CD4-positive, CD25-positive, alpha-beta regulatory T cell (primary cell): ENCODE results near the gene ATG16L2. TPM values are rescaled to one million over a fixed set of nuclear protein-coding genes. Genes with fewer than 3 reads are reported as not detected.

ENCODE experiments used
- ATAC-seq, 2 donors: fragments of 150-1000 bp; cut with Tn5 transposase; one replicate each; pipeline ENCODE4 v1.10.0; 2021; ENCODE audit warnings: low read depth in 2 of 2, moderate number of reproducible peaks in 2 of 2, moderate library complexity in 1 of 2
- DNase-seq, 3 donors: peaks; one replicate each; pipeline versions ENCODE4 v3.0.0 to v3.0.0-alpha.2; 2012 to 2022; ENCODE audit warnings: mixed read lengths in 1 of 3
- H3K27ac ChIP-seq: one replicate; pipeline ENCODE4 v1.7.0; 2013; ENCODE audit warnings: mild to moderate bottlenecking, low read length; ENCODE audit not compliant: insufficient read depth, poor library complexity, severe bottlenecking
- H3K27me3 ChIP-seq: one replicate; pipeline ENCODE4 v1.7.0; 2013; ENCODE audit warnings: low read length; ENCODE audit not compliant: control insufficient read depth, insufficient read depth
- H3K36me3 ChIP-seq: one replicate; pipeline ENCODE4 v1.7.0; 2013; ENCODE audit warnings: mild to moderate bottlenecking, low read length, moderate library complexity; ENCODE audit not compliant: control insufficient read depth, insufficient read depth
- H3K4me1 ChIP-seq: 2 replicates; pipeline ENCODE4 v1.7.0; 2013; ENCODE audit warnings: mild to moderate bottlenecking, low read length; ENCODE audit not compliant: insufficient read depth, control insufficient read depth, poor library complexity, severe bottlenecking
- H3K4me3 ChIP-seq: one replicate; pipeline ENCODE4 v1.7.0; 2013; ENCODE audit warnings: low read depth, mild to moderate bottlenecking, low read length, moderate library complexity
- H3K9me3 ChIP-seq, 2 experiments: 1 replicate in 1 of 2; 2 replicates in 1 of 2; pipeline ENCODE4 v1.7.0; 2013; ENCODE audit warnings: low read length in 2 of 2, mild to moderate bottlenecking in 1 of 2, moderate library complexity in 1 of 2; ENCODE audit not compliant: control insufficient read depth in 2 of 2
- H3K27ac Mint-ChIP-seq, 3 donors: one replicate each; pipeline ENCODE4 v1.8.0; 2020 to 2022; ENCODE audit warnings: mild to moderate bottlenecking in 3 of 3, mixed read lengths in 3 of 3, moderate library complexity in 2 of 3
- H3K27me3 Mint-ChIP-seq: one replicate; pipeline ENCODE4 v1.8.0; 2022; ENCODE audit warnings: mild to moderate bottlenecking, mixed read lengths
- H3K36me3 Mint-ChIP-seq: one replicate; pipeline ENCODE4 v1.8.0; 2020; ENCODE audit warnings: mixed read lengths
- H3K4me1 Mint-ChIP-seq, 4 donors: one replicate each; pipeline ENCODE4 v1.8.0; 2020 to 2022; ENCODE audit warnings: mixed read lengths in 4 of 4, mild to moderate bottlenecking in 1 of 4
- H3K4me3 Mint-ChIP-seq, 4 donors: one replicate each; pipeline ENCODE4 v1.8.0; 2020 to 2022; ENCODE audit warnings: mild to moderate bottlenecking in 4 of 4, mixed read lengths in 4 of 4, moderate library complexity in 3 of 4
- H3K9me3 Mint-ChIP-seq, 7 donors: one replicate each; pipeline ENCODE4 v1.8.0; 2020 to 2022; ENCODE audit warnings: mixed read lengths in 7 of 7, mild to moderate bottlenecking in 3 of 7, moderate library complexity in 2 of 7
- polyA plus RNA-seq, 4 donors: library from polyadenylated mRNA; unstranded; fragments of 300-500 nt; fragmentation: Illumina TruSeq; gene quantifications; one replicate each; pipeline ENCODE4 v1.2.3, GENCODE V29; 2021
- total RNA-seq: library from RNA; stranded (reverse); gene quantifications from one replicate; pipeline ENCODE4 v1.2.3, GENCODE V29; 2022

Gene ATG16L2
- total and polyA plus RNA-seq, 5 donors from 2014 or later: 6.7 to 89.9 (median 11.1) TPM

DNA sequence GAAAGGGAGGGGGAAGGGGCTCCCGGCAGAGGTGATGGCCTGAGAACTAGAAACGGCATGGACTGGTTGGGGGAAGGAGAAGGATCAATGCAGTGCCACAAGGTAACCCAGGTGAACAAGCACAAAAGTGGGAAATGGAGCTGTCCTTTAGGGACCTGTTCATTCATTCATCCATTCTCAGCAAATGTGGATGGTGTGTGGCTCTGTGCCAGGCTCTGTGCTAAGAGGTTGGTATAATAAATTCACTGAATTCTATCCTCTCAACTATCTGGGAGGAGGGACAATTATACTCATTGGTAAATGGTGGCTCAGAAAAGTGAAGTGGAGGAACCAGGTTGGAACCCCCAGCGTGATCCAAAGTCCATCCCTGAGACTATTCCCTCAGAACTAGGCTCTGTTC is 43.4 kb upstream of the ATG16L2 start:
- peaks cover 0 to 1% (median 0%) of the 10 kb centered on the region in 7 donors for H3K9me3 Mint-ChIP-seq
- H3K36me3 ChIP-seq: no peaks in the 10 kb centered on the region
- H3K4me1 Mint-ChIP-seq: peaks cover 0 to 18% (median 4%) of the 10 kb centered on the region in 4 donors
- peaks cover 13% of the 10 kb centered on the region for H3K36me3 Mint-ChIP-seq
- peak overlapping the region in 1 of 3 donors; percentile 58 for H3K27ac Mint-ChIP-seq
- H3K27me3 Mint-ChIP-seq: no peaks in the 10 kb centered on the region
- DNase-seq (no peak), ATAC-seq (no peak)
- no peaks in the 10 kb centered on the region for H3K4me1 ChIP-seq
- no peak overlapping the region for H3K4me3 Mint-ChIP-seq
- no peaks in the 10 kb centered on the region for H3K27me3 ChIP-seq
- no peak overlapping the region for H3K27ac ChIP-seq
- H3K9me3 ChIP-seq: no peaks in the 10 kb centered on the region
- no peak overlapping the region for H3K4me3 ChIP-seq

DNA sequence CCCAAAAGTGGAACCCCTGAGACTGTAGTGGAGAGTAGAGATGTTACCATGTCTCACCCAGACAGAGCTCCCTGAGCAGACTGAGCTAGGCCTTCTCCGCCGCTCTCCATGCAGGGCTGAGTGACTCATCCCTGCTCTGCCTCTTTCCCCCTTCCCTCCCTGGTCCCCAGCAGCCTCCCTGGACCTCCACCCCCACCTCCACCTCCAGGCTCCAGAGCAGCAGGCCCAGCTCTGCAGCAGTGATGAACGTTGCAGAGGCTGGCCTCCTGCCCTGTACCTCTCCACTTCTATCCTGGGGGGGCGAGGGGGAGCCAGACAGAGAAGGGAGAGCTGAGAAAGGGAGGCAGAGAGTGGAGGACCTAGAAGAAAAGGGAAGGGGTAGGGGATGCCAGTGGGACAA is 42.7 kb upstream of the ATG16L2 start:
- peaks cover 0 to 25% (median 4%) of the 10 kb centered on the region in 4 donors for H3K4me1 Mint-ChIP-seq
- peaks cover 0 to 1% (median 0%) of the 10 kb centered on the region in 7 donors for H3K9me3 Mint-ChIP-seq
- H3K27me3 Mint-ChIP-seq: no peaks in the 10 kb centered on the region
- H3K27ac Mint-ChIP-seq: peak overlapping the region in 2 of 3 donors; percentile 20 to 58
- peaks cover 13% of the 10 kb centered on the region for H3K36me3 Mint-ChIP-seq
- Histone ChIP-seq H3K4me1 (no peaks in the 10 kb centered on the region), H3K9me3 (no peaks in the 10 kb centered on the region), H3K4me3 (no peak overlapping the region), H3K27ac (no peak overlapping the region), H3K27me3 (no peaks in the 10 kb centered on the region), H3K36me3 (no peaks in the 10 kb centered on the region)
- DNase-seq (no peak), ATAC-seq (no peak)
- H3K4me3 Mint-ChIP-seq: no peak overlapping the region

DNA sequence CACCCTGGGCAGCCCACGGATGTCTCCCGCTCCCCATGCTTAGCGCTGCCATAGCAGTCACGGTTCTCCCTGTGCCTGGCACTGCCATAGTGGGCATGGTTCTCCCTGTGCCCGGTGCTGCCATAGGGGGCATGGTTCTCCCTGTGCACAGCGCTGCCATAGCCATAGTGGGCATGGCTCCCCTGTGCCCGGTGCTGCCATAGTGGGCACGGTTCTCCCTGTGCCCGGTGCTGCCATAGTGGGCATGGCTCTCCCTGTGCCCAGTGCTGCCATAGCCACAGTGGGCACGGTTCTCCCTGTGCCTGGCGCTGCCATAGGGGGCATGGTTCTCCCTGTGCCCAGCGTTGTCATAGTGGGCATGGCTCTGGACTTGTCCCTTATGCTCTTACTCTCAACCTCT is 42.2 kb upstream of the ATG16L2 start:
- ATAC-seq: no peak
- no peak overlapping the region for H3K27ac ChIP-seq
- no peaks in the 10 kb centered on the region for H3K9me3 ChIP-seq
- H3K4me3 Mint-ChIP-seq: no peak overlapping the region
- H3K9me3 Mint-ChIP-seq: peaks cover 0 to 1% (median 0%) of the 10 kb centered on the region in 7 donors
- peaks cover 13% of the 10 kb centered on the region for H3K36me3 Mint-ChIP-seq
- peaks cover 0 to 24% (median 4%) of the 10 kb centered on the region in 4 donors for H3K4me1 Mint-ChIP-seq
- peak overlapping the region in 1 of 3 donors; percentile 80 for H3K27ac Mint-ChIP-seq
- H3K27me3 ChIP-seq: no peaks in the 10 kb centered on the region
- no peaks in the 10 kb centered on the region for H3K36me3 ChIP-seq
- no peak overlapping the region for H3K4me3 ChIP-seq
- H3K27me3 Mint-ChIP-seq: no peaks in the 10 kb centered on the region
- no peak for DNase-seq
- no peaks in the 10 kb centered on the region for H3K4me1 ChIP-seq

DNA sequence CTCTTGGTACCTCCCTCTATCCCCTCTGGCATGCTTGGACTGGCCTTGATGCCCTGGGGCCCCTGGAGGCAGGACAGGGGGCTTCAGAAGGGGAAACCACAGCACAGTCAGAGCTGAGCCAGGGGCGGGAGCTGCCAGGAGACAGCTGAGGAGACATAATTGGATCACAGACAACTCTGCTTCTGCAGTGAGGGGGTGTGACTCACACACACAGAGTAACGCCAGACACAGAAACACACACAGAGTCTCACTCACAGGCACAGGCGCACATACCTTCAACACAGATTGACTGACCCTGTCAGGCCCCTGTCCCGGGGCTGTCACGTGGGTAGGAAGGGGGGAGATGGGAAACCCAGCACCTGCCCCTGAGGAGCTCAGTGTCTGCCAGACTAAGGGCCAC is 40.9 kb upstream of the ATG16L2 start:
- H3K36me3 Mint-ChIP-seq: peaks cover 13% of the 10 kb centered on the region
- Histone ChIP-seq H3K27ac (no peak overlapping the region), H3K4me3 (no peak overlapping the region), H3K9me3 (no peaks in the 10 kb centered on the region), H3K4me1 (no peaks in the 10 kb centered on the region), H3K27me3 (no peaks in the 10 kb centered on the region), H3K36me3 (no peaks in the 10 kb centered on the region)
- no peaks in the 10 kb centered on the region for H3K27me3 Mint-ChIP-seq
- no peak overlapping the region for H3K27ac Mint-ChIP-seq
- peaks cover 0 to 29% (median 4%) of the 10 kb centered on the region in 4 donors for H3K4me1 Mint-ChIP-seq
- H3K9me3 Mint-ChIP-seq: no peaks in the 10 kb centered on the region
- ATAC-seq (no peak), DNase-seq (no peak)
- H3K4me3 Mint-ChIP-seq: no peak overlapping the region

DNA sequence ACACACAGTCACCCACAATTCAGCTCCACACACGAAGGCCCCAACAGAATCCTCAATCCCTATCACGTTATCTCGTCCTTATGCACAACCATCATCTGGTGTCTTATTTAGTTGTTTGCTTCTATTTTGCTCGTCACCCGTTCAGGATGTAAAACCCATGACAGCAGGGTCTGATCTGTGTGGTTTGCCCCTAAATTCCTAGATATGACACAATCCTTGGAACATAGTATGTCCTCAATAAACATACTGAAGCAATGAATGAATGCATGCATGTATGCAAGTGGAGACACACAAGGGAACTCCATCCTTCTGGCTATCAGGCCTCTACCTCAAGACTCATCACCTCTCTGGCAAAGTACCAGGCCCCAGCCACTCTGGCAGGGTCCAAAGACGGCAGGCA is 40.5 kb upstream of the ATG16L2 start:
- Mint-ChIP-seq H3K36me3 (peaks cover 10% of the 10 kb centered on the region), H3K27ac (peak overlapping the region in 1 of 3 donors; percentile 24), H3K27me3 (no peaks in the 10 kb centered on the region), H3K4me1 (peaks cover 0 to 34% (median 4%) of the 10 kb centered on the region in 4 donors), H3K9me3 (no peaks in the 10 kb centered on the region), H3K4me3 (no peak overlapping the region)
- Histone ChIP-seq H3K27me3 (no peaks in the 10 kb centered on the region), H3K4me1 (no peaks in the 10 kb centered on the region), H3K36me3 (no peaks in the 10 kb centered on the region), H3K4me3 (no peak overlapping the region), H3K27ac (no peak overlapping the region), H3K9me3 (no peaks in the 10 kb centered on the region)
- DNase-seq: no peak
- ATAC-seq: no peak

DNA sequence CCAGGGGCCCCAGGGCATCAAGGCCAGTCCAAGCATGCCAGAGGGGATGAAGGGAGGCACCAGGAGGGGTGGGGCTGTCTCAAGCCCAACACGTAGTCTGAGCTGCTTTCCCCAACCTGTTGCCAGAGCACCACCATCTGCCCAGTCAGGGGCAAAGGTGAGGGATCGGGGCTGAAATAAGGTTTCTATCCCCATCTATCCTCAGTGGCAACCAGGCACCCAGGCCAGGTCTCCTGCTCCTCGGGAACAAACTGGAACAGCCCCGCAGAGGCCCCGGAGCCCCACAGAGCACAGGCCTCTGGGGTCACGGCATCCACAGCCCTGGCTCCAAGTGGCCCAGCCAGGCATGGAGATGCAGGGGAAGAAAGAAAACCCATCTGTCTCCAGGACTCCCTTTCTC is 39.7 kb upstream of the ATG16L2 start:
- no peaks in the 10 kb centered on the region for H3K9me3 Mint-ChIP-seq
- Histone ChIP-seq H3K9me3 (no peaks in the 10 kb centered on the region), H3K4me3 (no peak overlapping the region), H3K27me3 (no peaks in the 10 kb centered on the region), H3K27ac (no peak overlapping the region), H3K4me1 (no peaks in the 10 kb centered on the region), H3K36me3 (no peaks in the 10 kb centered on the region)
- peaks cover 0 to 39% (median 7%) of the 10 kb centered on the region in 4 donors for H3K4me1 Mint-ChIP-seq
- no peaks in the 10 kb centered on the region for H3K27me3 Mint-ChIP-seq
- no peak overlapping the region for H3K27ac Mint-ChIP-seq
- DNase-seq (no peak), ATAC-seq (no peak)
- H3K4me3 Mint-ChIP-seq: no peak overlapping the region
- peaks cover 7% of the 10 kb centered on the region for H3K36me3 Mint-ChIP-seq

DNA sequence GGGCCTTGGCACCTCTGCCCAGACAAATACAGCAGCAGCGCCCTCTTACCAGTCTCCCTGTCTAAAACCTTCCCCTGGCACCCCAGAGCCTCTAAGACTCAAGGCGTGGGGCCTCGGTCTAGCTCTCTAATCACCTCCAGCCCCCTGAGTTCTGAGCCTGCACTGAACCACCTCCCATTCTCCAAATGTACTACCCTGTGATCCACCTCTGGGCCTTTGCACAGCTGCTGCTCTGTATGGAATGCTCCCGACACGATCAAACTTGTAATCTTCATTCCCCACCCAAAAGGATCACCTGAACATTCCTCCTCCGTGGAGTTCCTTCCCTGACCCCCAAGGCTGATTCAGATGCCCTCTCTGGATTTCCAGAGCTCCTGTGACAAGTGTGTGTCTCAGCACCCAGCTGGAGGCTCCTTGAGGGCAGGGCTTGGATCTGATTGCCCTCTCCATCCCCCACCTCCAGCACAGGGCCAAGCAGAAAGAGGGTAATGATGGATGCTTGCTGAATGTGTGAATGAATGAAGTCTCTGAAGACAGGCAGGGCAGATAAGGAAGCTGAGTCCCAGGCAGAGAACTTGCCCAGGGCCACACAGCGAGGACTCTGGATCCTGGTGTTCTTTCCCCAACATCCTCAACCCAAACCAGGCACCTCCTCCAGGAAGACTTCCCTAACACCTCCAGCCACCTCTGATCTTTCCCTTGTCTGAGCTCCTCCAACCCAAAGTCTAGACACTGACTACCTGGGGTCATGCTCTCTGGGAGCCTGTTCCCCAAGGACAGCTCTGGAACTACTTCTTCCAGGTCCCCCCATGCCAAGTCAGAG is 38.7 kb upstream of the ATG16L2 start:
- Histone ChIP-seq H3K36me3 (no peaks in the 10 kb centered on the region), H3K27ac (no peak overlapping the region), H3K4me3 (no peak overlapping the region), H3K27me3 (no peaks in the 10 kb centered on the region), H3K4me1 (peaks cover 5% of the 10 kb centered on the region), H3K9me3 (no peaks in the 10 kb centered on the region)
- Mint-ChIP-seq H3K4me1 (peaks cover 0 to 44% (median 9%) of the 10 kb centered on the region in 4 donors), H3K36me3 (peaks cover 7% of the 10 kb centered on the region), H3K4me3 (no peak overlapping the region), H3K9me3 (no peaks in the 10 kb centered on the region), H3K27me3 (no peaks in the 10 kb centered on the region), H3K27ac (peak overlapping the region in 2 of 3 donors; percentile 35 to 48)
- DNase-seq (no peak), ATAC-seq (no peak)
